Measurements from ENCODE around the gene TNPO1.

The TNPO1 gene

DNA sequence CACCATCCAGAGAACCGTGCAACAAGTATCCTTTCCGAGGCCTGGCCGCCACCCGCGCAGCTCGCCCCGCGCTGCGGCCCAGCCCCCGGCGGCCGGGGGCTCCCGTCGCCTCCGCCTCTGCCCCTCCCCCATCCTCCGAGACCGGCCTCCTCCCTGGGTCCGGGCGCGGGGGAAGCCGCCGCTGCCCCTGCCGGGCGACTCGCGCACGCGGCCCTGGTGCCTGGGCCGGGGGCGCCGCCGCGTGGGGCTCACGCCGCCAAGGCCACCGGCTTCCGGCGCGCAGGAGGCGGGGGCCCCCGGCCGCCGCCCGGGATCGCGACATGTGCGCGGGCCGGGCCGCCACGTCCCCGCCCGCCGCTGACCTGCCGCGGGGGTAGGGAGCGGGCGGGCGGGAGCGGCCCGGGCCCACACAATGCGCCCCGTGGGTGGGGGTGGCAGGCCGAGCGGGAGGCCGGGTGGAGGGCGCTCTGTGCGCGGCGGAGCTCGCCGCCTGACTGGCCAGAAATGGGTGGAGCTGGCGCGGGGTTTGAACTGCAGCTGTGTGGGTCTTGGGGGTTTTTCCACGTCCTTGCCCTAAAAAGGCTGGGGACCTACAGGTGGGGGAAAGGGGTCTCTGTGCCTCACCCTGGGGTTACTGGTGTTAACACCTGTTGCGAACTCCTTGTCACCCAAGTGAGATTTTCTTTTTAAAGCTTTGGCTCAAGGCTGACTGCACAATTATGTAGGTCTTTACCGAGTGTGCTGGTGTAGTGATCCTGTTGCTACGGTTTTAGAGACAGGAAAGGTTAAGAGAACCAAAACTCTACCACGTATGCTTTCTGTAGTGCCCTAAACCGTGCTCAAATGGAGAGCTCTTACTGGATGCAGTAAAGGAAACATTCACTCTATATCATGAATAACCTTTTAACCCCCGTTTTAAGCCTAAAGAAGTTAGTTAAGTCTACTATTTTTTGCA lies 32.3 kb downstream of the TNPO1 start (continued):
- TF ChIP-seq, protein P1, sequence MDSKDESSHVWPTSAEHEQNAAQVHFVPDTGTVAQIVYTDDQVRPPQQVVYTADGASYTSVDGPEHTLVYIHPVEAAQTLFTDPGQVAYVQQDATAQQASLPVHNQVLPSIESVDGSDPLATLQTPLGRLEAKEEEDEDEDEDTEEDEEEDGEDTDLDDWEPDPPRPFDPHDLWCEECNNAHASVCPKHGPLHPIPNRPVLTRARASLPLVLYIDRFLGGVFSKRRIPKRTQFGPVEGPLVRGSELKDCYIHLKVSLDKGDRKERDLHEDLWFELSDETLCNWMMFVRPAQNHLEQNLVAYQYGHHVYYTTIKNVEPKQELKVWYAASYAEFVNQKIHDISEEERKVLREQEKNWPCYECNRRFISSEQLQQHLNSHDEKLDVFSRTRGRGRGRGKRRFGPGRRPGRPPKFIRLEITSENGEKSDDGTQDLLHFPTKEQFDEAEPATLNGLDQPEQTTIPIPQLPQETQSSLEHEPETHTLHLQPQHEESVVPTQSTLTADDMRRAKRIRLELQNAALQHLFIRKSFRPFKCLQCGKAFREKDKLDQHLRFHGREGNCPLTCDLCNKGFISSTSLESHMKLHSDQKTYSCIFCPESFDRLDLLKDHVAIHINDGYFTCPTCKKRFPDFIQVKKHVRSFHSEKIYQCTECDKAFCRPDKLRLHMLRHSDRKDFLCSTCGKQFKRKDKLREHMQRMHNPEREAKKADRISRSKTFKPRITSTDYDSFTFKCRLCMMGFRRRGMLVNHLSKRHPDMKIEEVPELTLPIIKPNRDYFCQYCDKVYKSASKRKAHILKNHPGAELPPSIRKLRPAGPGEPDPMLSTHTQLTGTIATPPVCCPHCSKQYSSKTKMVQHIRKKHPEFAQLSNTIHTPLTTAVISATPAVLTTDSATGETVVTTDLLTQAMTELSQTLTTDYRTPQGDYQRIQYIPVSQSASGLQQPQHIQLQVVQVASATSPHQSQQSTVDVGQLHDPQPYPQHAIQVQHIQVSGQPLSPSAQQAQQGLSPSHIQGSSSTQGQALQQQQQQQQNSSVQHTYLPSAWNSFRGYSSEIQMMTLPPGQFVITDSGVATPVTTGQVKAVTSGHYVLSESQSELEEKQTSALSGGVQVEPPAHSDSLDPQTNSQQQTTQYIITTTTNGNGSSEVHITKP (tag by site-specific recombination; IDR thresholded peaks at IDR 0.05), result peak; percentile 73
- no peak for TF ChIP-seq ZNF274 (IDR thresholded peaks at IDR 0.05; ENCODE audit: low read length)
- no peak for TF ChIP-seq ZNF274 (tag by site-specific recombination; IDR thresholded peaks at IDR 0.05; ENCODE audit: borderline replicate concordance)
- no peak for TF ChIP-seq ZNF146 (tag by site-specific recombination; IDR thresholded peaks at IDR 0.05)
- TF ChIP-seq ZNF366 (tag by site-specific recombination; conservative IDR thresholded peaks at IDR 0.05), result no peak
- TF ChIP-seq ZNF157 (tag by site-specific recombination; IDR thresholded peaks at IDR 0.05), result no peak
- no peak for TF ChIP-seq ZNF394 (tag by site-specific recombination; IDR thresholded peaks at IDR 0.05; ENCODE audit: borderline replicate concordance)
- TF ChIP-seq ZNF837 (tag by site-specific recombination; IDR thresholded peaks at IDR 0.05), result no peak
- TF ChIP-seq ZNF184 (tag by site-specific recombination; IDR thresholded peaks at IDR 0.05), result no peak
- TF ChIP-seq SP7 (tag by site-specific recombination; IDR thresholded peaks at IDR 0.05), result no peak
- no peak for TF ChIP-seq OVOL3 (tag by site-specific recombination; IDR thresholded peaks at IDR 0.05)
- TF ChIP-seq ZNF140 (tag by site-specific recombination; IDR thresholded peaks at IDR 0.05), result no peak
- no peak for TF ChIP-seq ZNF266 (tag by site-specific recombination; IDR thresholded peaks at IDR 0.05; ENCODE audit: low read depth)
- TF ChIP-seq ZNF404 (tag by site-specific recombination; IDR thresholded peaks at IDR 0.05), result no peak
- TF ChIP-seq ZNF324 (tag by site-specific recombination; IDR thresholded peaks at IDR 0.05), result no peak
- no peak for TF ChIP-seq ZBTB1 (tag by site-specific recombination; IDR thresholded peaks at IDR 0.05)
- no peak for TF ChIP-seq ZNF843 (tag by site-specific recombination; IDR thresholded peaks at IDR 0.05)
- TF ChIP-seq, protein P2, sequence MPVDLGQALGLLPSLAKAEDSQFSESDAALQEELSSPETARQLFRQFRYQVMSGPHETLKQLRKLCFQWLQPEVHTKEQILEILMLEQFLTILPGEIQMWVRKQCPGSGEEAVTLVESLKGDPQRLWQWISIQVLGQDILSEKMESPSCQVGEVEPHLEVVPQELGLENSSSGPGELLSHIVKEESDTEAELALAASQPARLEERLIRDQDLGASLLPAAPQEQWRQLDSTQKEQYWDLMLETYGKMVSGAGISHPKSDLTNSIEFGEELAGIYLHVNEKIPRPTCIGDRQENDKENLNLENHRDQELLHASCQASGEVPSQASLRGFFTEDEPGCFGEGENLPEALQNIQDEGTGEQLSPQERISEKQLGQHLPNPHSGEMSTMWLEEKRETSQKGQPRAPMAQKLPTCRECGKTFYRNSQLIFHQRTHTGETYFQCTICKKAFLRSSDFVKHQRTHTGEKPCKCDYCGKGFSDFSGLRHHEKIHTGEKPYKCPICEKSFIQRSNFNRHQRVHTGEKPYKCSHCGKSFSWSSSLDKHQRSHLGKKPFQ (tag by site-specific recombination; IDR thresholded peaks at IDR 0.05), result no peak
- TF ChIP-seq ZBTB8A (tag by site-specific recombination; IDR thresholded peaks at IDR 0.05), result no peak
- no peak for TF ChIP-seq ZNF777 (tag by site-specific recombination; IDR thresholded peaks at IDR 0.05; ENCODE audit: borderline replicate concordance)
- TF ChIP-seq ZNF48 (tag by site-specific recombination; IDR thresholded peaks at IDR 0.05), result no peak
- no peak for TF ChIP-seq ZNF76 (tag by site-specific recombination; IDR thresholded peaks at IDR 0.05; ENCODE audit: borderline replicate concordance, low read depth)
- TF ChIP-seq ZXDB (tag by site-specific recombination; IDR thresholded peaks at IDR 0.05), result no peak; the same call in 1 of the 2 replicates
- TF ChIP-seq ZNF654 (tag by site-specific recombination; IDR thresholded peaks at IDR 0.05; ENCODE audit: low read depth), result no peak
- TF ChIP-seq GLIS1 (tag by site-specific recombination; IDR thresholded peaks at IDR 0.05), result peak; percentile 26; the same call in 1 of the 2 replicates
- TF ChIP-seq, protein P3, sequence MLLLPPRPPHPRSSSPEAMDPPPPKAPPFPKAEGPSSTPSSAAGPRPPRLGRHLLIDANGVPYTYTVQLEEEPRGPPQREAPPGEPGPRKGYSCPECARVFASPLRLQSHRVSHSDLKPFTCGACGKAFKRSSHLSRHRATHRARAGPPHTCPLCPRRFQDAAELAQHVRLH (tag by site-specific recombination; IDR thresholded peaks at IDR 0.05), result no peak
- no peak for TF ChIP-seq ZNF544 (tag by site-specific recombination; IDR thresholded peaks at IDR 0.05)
- TF ChIP-seq PRDM1 (tag by site-specific recombination; IDR thresholded peaks at IDR 0.05), result no peak
- TF ChIP-seq ZNF426 (tag by site-specific recombination; IDR thresholded peaks at IDR 0.05), result no peak
- no peak for TF ChIP-seq ZSCAN16 (tag by site-specific recombination; IDR thresholded peaks at IDR 0.05)
- TF ChIP-seq ZNF623 (tag by site-specific recombination; IDR thresholded peaks at IDR 0.05), result no peak
- TF ChIP-seq, protein P4, sequence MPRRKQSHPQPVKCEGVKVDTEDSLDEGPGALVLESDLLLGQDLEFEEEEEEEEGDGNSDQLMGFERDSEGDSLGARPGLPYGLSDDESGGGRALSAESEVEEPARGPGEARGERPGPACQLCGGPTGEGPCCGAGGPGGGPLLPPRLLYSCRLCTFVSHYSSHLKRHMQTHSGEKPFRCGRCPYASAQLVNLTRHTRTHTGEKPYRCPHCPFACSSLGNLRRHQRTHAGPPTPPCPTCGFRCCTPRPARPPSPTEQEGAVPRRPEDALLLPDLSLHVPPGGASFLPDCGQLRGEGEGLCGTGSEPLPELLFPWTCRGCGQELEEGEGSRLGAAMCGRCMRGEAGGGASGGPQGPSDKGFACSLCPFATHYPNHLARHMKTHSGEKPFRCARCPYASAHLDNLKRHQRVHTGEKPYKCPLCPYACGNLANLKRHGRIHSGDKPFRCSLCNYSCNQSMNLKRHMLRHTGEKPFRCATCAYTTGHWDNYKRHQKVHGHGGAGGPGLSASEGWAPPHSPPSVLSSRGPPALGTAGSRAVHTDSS (tag by site-specific recombination; IDR thresholded peaks at IDR 0.05), result no peak
- TF ChIP-seq ZNF223 (tag by site-specific recombination; IDR thresholded peaks at IDR 0.05), result no peak
